HK-2 (cell line): ENCODE measurements around the gene UVRAG.

Experiments
- DNase-seq: peaks from one replicate; pipeline ENCODE4 v3.0.0-alpha.2; 2018; ENCODE audit not compliant: unreplicated experiment

The UVRAG gene

GRCh38 chr11:75809111-75809510 is 5.9 kb upstream of the UVRAG start:
- no peak for DNase-seq

GRCh38 chr11:75809991-75810390 is 5.0 kb upstream of the UVRAG start:
- DNase-seq = no peak

- no peak for DNase-seq
Observed at GRCh38 chr11:75810637-75811390, 4.2 kb upstream of the UVRAG start.

- no peak for DNase-seq
Observed at GRCh38 chr11:75811485-75811884, 3.5 kb upstream of the UVRAG start.

- DNase-seq = no peak
Observed at GRCh38 chr11:75812542-75813040, 2.4 kb upstream of the UVRAG start.

- DNase-seq = no peak
Observed at GRCh38 chr11:75813124-75813523, 1.9 kb upstream of the UVRAG start.

GRCh38 chr11:75813622-75814039 is 1.4 kb upstream of the UVRAG start:
- no peak for DNase-seq

GRCh38 chr11:75814363-75814676 is 690 bp upstream of the UVRAG start:
- no peak for DNase-seq

- DNase-seq = peak; percentile 26
Observed at GRCh38 chr11:75815345-75816168, 547 bp downstream of the UVRAG start.

GRCh38 chr11:75816561-75817239 is 1.7 kb downstream of the UVRAG start:
- no peak for DNase-seq

GRCh38 chr11:75820645-75821044 is 5.6 kb downstream of the UVRAG start:
- no peak for DNase-seq

- no peak for DNase-seq
Observed at GRCh38 chr11:75821202-75821601, 6.2 kb downstream of the UVRAG start.

- DNase-seq = no peak
Observed at GRCh38 chr11:75822541-75822940, 7.5 kb downstream of the UVRAG start.

- no peak for DNase-seq
Observed at GRCh38 chr11:75823415-75823814, 8.4 kb downstream of the UVRAG start.

- no peak for DNase-seq
Observed at GRCh38 chr11:75823946-75824345, 8.9 kb downstream of the UVRAG start.

- DNase-seq = no peak
Observed at GRCh38 chr11:75826461-75827230, 11.6 kb downstream of the UVRAG start.

- DNase-seq = no peak
Observed at GRCh38 chr11:75827562-75827961, 12.6 kb downstream of the UVRAG start.

- DNase-seq = no peak
Observed at GRCh38 chr11:75831915-75832502, 17.0 kb downstream of the UVRAG start.

GRCh38 chr11:75834728-75835127 is 19.7 kb downstream of the UVRAG start:
- DNase-seq = no peak

- DNase-seq = no peak
Observed at GRCh38 chr11:75836417-75836816, 21.4 kb downstream of the UVRAG start.

- DNase-seq = no peak
Observed at GRCh38 chr11:75839851-75840250, 24.8 kb downstream of the UVRAG start.
